ENCODE measurements around the gene AGER.
"Not testable (repeated sequence)": the region's sequence is repeated elsewhere in the genome, so short reads cannot be mapped to it uniquely, and the experiment has no call there.

Gene AGER

GRCh38 chr6:32151181-32151862 is 32.7 kb downstream of the AGER start:
- in situ Hi-C loops (cut with HindIII; ENCODE audit: low sequenced_read_pairs) = no loop called here

GRCh38 chr6:32149932-32150870 is 33.9 kb downstream of the AGER start:
- in situ Hi-C loops (cut with HindIII; ENCODE audit: low sequenced_read_pairs) = no loop called here

GRCh38 chr6:32149092-32149755 is 34.8 kb downstream of the AGER start:
- in situ Hi-C loops (cut with HindIII; ENCODE audit: low sequenced_read_pairs) = no loop called here

GRCh38 chr6:32148289-32149091 is 35.6 kb downstream of the AGER start:
- in situ Hi-C loops (cut with HindIII; ENCODE audit: low sequenced_read_pairs) = no loop called here

- in situ Hi-C loops (cut with HindIII; ENCODE audit: low sequenced_read_pairs) = no loop called here
Observed at GRCh38 chr6:32147401-32148132, 36.5 kb downstream of the AGER start.

- in situ Hi-C loops (cut with HindIII; ENCODE audit: low sequenced_read_pairs) = no loop called here
Observed at GRCh38 chr6:32146687-32147086, 37.4 kb downstream of the AGER start.

GRCh38 chr6:32146287-32146686 is 37.8 kb downstream of the AGER start:
- in situ Hi-C loops (cut with HindIII; ENCODE audit: low sequenced_read_pairs) = no loop called here

GRCh38 chr6:32144238-32144637 is 39.8 kb downstream of the AGER start:
- in situ Hi-C loops (cut with HindIII; ENCODE audit: low sequenced_read_pairs) = not testable (repeated sequence)

- in situ Hi-C loops (cut with HindIII; ENCODE audit: low sequenced_read_pairs) = no loop called here
Observed at GRCh38 chr6:32140420-32141046, 43.5 kb downstream of the AGER start.

GRCh38 chr6:32139590-32139989 is 44.5 kb downstream of the AGER start:
- in situ Hi-C loops (cut with HindIII; ENCODE audit: low sequenced_read_pairs) = no loop called here

- in situ Hi-C loops (cut with HindIII; ENCODE audit: low sequenced_read_pairs) = no loop called here
Observed at GRCh38 chr6:32137454-32137853, 46.6 kb downstream of the AGER start.

GRCh38 chr6:32133786-32134185 is 50.3 kb downstream of the AGER start:
- in situ Hi-C loops (cut with HindIII; ENCODE audit: low sequenced_read_pairs) = no loop called here

GRCh38 chr6:32132110-32132509 is 51.9 kb downstream of the AGER start:
- in situ Hi-C loops (cut with HindIII; ENCODE audit: low sequenced_read_pairs) = no loop called here

GRCh38 chr6:32131439-32131948 is 52.6 kb downstream of the AGER start:
- in situ Hi-C loops (cut with HindIII; ENCODE audit: low sequenced_read_pairs) = no loop called here

Measured in DLD1 (cell line).